CD4-positive, alpha-beta T cell treated with Interleukin-21 for 1 hour (primary cell): Measurements from ENCODE around the gene TP53TG3.
"Not testable (repeated sequence)": the region's sequence is repeated elsewhere in the genome, so short reads cannot be mapped to it uniquely, and the experiment has no call there.

Experiments used
- DNase-seq: peaks from one replicate; pipeline ENCODE4 v3.0.0-alpha.2; 2020

TP53TG3 gene

GRCh38 chr16:32676065-32676464, at the start of gene TP53TG3:
TP53TG3 (minus strand) TSS chr16:32676165; CDS start chr16:32676097, 68 bp downstream.
- not testable (repeated sequence) for DNase-seq

DNA sequence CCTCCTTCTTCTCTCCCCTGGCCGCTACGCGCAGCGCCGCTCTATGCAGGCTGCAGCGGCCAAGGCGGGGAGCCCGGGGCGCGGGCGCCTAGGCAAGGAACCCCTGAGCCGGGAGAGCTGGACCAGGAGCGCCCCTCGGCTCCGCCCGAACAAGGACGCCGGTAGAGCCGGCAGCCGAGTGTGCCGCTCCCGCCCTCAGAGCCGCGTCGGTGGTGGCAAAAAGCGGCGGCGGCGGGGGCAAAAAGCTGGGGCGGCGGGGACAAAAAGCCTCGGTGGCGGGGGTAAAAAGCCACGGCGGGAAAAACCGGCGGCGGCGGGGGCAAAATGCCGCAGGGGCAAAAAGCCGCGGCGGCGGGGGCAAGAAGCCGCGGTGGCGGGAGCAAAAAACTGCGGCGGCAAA, 25.1 kb downstream of the TP53TG3 start:
- not testable (repeated sequence) for DNase-seq

GRCh38 chr16:32647562-32647961, 28.4 kb downstream of the TP53TG3 start:
- not testable (repeated sequence) for DNase-seq

- not testable (repeated sequence) for DNase-seq
Observed at GRCh38 chr16:32646780-32647179, 29.2 kb downstream of the TP53TG3 start.

GRCh38 chr16:32646177-32646576, 29.8 kb downstream of the TP53TG3 start:
- DNase-seq = not testable (repeated sequence)

DNA sequence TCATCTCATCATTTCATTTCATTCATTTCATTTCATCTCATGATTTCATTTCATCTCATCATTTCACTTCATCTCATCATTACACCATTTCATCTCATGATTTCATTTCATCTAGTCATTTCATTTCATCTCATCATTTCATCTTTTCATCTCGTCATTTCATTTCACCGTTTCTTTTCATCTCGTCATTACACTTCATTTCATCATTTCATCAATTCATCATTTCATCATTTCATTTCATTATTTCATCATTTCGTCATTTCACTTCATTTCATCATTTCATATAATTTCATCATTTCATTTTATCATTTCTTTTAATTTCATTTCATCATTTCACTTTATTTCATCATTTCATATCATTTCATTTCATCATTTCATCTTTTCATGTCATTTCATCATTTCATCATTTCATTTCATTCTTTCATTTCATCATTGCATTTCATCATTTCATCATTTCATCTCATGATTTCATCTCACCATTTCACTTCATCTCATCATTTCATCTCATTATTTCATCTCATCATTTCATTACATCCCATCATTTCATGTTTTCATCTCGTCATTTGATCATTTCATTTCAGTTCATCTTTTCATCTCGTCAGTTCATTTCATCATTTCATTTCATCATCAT, 30.6 kb downstream of the TP53TG3 start:
- not testable (repeated sequence) for DNase-seq

DNA sequence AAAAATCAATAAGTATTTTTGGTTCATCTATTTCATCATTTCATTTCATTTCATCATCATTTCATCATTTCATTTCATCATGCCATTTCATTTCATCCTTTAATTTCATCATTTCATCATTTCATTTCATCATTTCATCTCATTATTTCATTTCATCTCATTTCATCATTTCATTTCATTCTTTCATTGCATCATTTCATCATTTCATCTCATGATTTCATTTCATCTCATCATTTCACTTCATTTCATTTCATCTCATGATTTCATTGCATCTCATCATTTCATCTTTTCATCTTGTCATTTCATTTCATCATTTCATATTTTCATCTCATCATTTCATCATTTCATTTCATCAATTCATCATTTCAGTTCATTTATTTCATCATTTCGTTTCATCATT, 31.2 kb downstream of the TP53TG3 start:
- DNase-seq = not testable (repeated sequence)

DNA sequence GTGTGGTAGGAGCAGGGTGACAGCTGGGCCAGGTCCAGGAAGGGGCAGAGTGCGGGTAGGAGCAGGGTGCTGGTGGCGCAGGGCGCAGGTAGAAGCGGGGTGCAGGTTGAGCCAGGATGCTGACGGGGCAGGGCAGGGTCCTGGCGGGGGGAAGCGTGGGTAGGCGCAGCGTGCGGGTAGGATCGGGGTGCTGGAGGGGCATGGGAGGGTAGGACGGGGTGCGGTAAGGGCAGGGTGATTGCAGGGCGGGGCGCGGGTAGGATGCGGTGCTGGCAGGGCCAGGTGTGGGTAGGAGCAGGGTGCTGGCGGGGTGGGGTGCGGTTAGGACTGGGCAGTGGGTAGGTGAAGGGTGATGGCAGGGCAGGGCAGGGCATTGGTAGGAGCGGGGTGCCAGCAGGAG, 38.4 kb downstream of the TP53TG3 start:
- not testable (repeated sequence) for DNase-seq

GRCh38 chr16:32632096-32632495, 43.9 kb downstream of the TP53TG3 start:
- not testable (repeated sequence) for DNase-seq
